ENCODE measurements around the gene ACTN4. TPM values are rescaled to one million over a fixed set of nuclear protein-coding genes. Genes with fewer than 3 reads are reported as not detected.

ACTN4 gene
- total and polyA plus RNA-seq, 2 of the 4 experiments (the other 2 are of a cell fraction) = 541 to 659 TPM

DNA sequence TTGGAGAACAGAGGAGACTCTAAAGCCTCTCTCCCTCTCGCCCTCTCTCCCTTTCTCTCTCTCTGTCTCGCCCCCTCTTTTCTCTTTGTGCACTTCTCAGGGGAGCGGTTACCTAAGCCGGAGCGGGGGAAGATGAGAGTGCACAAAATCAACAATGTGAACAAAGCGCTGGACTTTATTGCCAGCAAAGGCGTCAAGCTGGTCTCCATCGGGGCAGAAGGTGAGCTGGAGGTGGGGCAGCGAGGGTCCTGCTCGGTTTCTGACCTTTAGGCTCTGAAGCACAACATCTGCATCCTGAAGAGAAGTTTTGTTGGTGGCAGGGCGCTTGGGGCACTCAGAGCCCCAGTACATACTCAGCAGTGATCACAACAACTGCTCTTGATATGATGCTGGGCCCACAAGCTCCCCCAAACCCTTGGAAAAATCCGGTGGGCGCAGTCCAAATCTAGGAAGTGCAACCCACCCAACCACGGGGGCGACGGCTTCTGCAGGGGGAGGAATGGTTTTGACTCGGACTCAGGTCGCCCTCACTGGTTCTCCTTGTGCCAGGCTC lies 53.5 kb downstream of the ACTN4 start:
- Histone ChIP-seq H3K9ac (ENCODE audit: low read depth, low read length) (no peak overlapping the region; the same call in 1 of the 2 replicates), H2AK5ac (ENCODE audit: low read depth, low read length) (peak overlapping the region; percentile 39; the same call in 1 of the 2 replicates), H3K4me3 (ENCODE audit: insufficient read depth, low read depth, low read length) (no peak overlapping the region), H2BK20ac (ENCODE audit: low read depth, low read length) (no peak overlapping the region), H3K9me1 (ENCODE audit: insufficient read depth, low read length) (peaks cover 28% of the 10 kb centered on the region), H2AFZ (replicated peaks; ENCODE audit: low read length, poor library complexity) (no peak overlapping the region), H3K23ac (ENCODE audit: low read depth, low read length) (no peak overlapping the region), H3K18ac (ENCODE audit: low read depth, low read length) (no peak overlapping the region; the same call in 1 of the 2 replicates), H3K79me1 (ENCODE audit: low read depth in 1 of 2, low read length in 2 of 2) (peaks cover 4 to 97% of the 10 kb centered on the region in 2 experiments), H3K4ac (ENCODE audit: low read depth, low read length) (peak overlapping the region; percentile 41; the same call in 1 of the 2 replicates), H2BK15ac (ENCODE audit: low read depth, low read length) (no peak overlapping the region), H3K14ac (replicated peaks; ENCODE audit: low read depth, low read length) (no peak overlapping the region), H4K20me1 (ENCODE audit: insufficient read depth, low read length) (peaks cover 97% of the 10 kb centered on the region), H4K8ac (ENCODE audit: low read depth in 2 of 2, low read length in 2 of 2) (peak overlapping the region in 1 of 2 experiments; percentile 10; a peak in 1 of 4 replicates), H4K5ac (ENCODE audit: low read depth, low read length) (no peak overlapping the region; the same call in 1 of the 2 replicates), H3K27me3 (ENCODE audit: control insufficient read depth, insufficient read depth, low read length) (no peaks in the 10 kb centered on the region), H2AK9ac (replicated peaks; ENCODE audit: low read depth, low read length, poor library complexity) (no peak overlapping the region), H3K9me3 (ENCODE audit: control insufficient read depth, insufficient read depth, low read length) (no peaks in the 10 kb centered on the region), H3K36me3 (ENCODE audit: control insufficient read depth, insufficient read depth, low read length) (peaks cover 67% of the 10 kb centered on the region), H2BK120ac (ENCODE audit: low read depth, low read length) (0 out of 2 replicates have a peak overlapping the region, but pooled peaks have one; percentile 5), H3K27ac (ENCODE audit: insufficient read depth, low read length) (peak overlapping the region; percentile 63; the same call in 1 of the 2 replicates), H3K4me1 (ENCODE audit: control insufficient read depth, insufficient read depth, low read length) (peaks cover 13% of the 10 kb centered on the region), H3K56ac (ENCODE audit: extremely low read depth, insufficient read depth, low read length) (no peak overlapping the region), H4K91ac (ENCODE audit: insufficient read depth, low read depth, low read length) (peak overlapping the region; percentile 26; the same call in 1 of the 2 replicates), H3K4me2 (ENCODE audit: low read depth, low read length) (no peak overlapping the region), H2BK5ac (ENCODE audit: low read depth, low read length, poor library complexity, severe bottlenecking) (peak overlapping the region; percentile 14)
- TF ChIP-seq, protein P1, sequence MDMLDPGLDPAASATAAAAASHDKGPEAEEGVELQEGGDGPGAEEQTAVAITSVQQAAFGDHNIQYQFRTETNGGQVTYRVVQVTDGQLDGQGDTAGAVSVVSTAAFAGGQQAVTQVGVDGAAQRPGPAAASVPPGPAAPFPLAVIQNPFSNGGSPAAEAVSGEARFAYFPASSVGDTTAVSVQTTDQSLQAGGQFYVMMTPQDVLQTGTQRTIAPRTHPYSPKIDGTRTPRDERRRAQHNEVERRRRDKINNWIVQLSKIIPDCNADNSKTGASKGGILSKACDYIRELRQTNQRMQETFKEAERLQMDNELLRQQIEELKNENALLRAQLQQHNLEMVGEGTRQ (IDR thresholded peaks at IDR 0.05; ENCODE audit: low read depth, low read length) = no peak
- TF ChIP-seq MXI1 (IDR thresholded peaks at IDR 0.05; ENCODE audit: borderline replicate concordance, low read depth, low read length) = no peak
- no peak for TF ChIP-seq SMC3 (IDR thresholded peaks at IDR 0.05; ENCODE audit: low read depth, low read length)
- TF ChIP-seq BHLHE40 (IDR thresholded peaks at IDR 0.05; ENCODE audit: low read depth, low read length) = no peak
- TF ChIP-seq RAD21 (IDR thresholded peaks at IDR 0.05; ENCODE audit: low read length) = no peak
- no peak for TF ChIP-seq MAZ (IDR thresholded peaks at IDR 0.05; ENCODE audit: borderline replicate concordance, low read depth, low read length)
- TF ChIP-seq CHD1 (IDR thresholded peaks at IDR 0.05; ENCODE audit: low read depth, low read length) = no peak
- no peak for TF ChIP-seq RFX5 (IDR thresholded peaks at IDR 0.05; ENCODE audit: low read depth, low read length)
- no peak for TF ChIP-seq MAFK (IDR thresholded peaks at IDR 0.05; ENCODE audit: low read depth, low read length)
- ChIA-PET CTCF (no interaction called here), POLR2A (ENCODE audit: unreplicated experiment) (interaction anchor here (0.9 kb wide), 1 partner anchor 9 kb away, joined by 5 read pairs; no protein-coding TSS in a partner anchor)
- dilution Hi-C loops (cut with HindIII; ENCODE audit: low sequenced_read_pairs, unreplicated experiment) (no loop called here), intact Hi-C loops (cut with micrococcal nuclease) (no loop called here), in situ Hi-C loops (cut with MboI; ENCODE audit: low sequenced_read_pairs) (no loop called here)
- BruUV-seq (replicated peaks) = no TSS peak
- DNase-seq (no peak), ATAC-seq (ENCODE audit: low read depth) (no peak)
- WGBS, 2 experiments (ENCODE audit: extremely low coverage in 2 of 2, insufficient read length in 1 of 2) = 100% methylated on average over 8 of the region's 18 CpGs; no CpG with 5 or more reads in 1 of the 2 experiments

Measured in IMR-90 (cell line).